ENCODE measurements around the gene ACSL6. TPM values are rescaled to one million over a fixed set of nuclear protein-coding genes. Genes with fewer than 3 reads are reported as not detected.

Gene ACSL6
- 0.05 to 0.22 TPM (median 0.07 TPM) in 5 replicates for total RNA-seq (2022; extraction: Qiagen RNA extraction)

DNA sequence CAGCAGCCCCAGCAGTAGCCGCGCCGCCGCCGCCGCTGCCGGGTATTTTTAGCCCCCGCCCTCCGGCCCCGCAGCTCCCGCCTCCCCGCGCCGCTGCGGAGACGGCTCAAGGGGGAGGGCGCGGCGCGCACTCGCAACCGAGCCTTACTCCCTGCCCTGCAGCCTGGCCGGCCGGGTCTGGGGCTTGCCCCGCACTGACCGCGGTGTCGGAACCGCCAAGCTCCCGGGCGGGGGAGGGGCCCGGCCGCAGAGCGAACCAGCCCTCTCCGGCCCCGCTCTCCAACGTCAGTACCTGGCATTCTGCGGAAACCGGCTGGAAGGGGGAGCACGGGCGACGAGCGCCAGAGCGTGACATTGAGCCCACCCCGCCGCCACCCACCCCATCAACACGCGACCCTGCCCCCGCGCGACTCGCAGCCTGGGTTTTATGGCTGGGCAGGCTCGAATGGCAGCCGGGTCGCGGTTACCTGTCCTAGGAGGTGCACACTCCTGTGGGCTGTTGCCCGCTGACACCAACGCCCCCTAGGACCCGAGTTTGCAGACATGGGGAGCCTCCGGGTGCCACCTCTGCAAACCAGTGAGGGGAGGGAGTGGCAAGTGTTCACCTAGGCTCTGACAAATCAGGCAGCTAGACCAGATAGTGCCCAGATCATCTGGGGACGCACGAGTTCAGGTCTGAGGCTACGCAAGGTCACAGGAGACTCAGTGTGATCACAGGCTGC lies at the start of gene ACSL6:
Gene ACSL6 (minus strand): TSS at position 37 of the 722 bp plus-strand sequence. CDS start 105 bp downstream, outside the sequence.

GRCh38 chr5:132060501-132061161 lies 49.2 kb upstream of the ACSL6 start, which contains the start of gene IL3:
Gene IL3, plus strand, starts transcription at chr5:132060655. Its CDS starts 52 bp downstream, at chr5:132060707.

DNA sequence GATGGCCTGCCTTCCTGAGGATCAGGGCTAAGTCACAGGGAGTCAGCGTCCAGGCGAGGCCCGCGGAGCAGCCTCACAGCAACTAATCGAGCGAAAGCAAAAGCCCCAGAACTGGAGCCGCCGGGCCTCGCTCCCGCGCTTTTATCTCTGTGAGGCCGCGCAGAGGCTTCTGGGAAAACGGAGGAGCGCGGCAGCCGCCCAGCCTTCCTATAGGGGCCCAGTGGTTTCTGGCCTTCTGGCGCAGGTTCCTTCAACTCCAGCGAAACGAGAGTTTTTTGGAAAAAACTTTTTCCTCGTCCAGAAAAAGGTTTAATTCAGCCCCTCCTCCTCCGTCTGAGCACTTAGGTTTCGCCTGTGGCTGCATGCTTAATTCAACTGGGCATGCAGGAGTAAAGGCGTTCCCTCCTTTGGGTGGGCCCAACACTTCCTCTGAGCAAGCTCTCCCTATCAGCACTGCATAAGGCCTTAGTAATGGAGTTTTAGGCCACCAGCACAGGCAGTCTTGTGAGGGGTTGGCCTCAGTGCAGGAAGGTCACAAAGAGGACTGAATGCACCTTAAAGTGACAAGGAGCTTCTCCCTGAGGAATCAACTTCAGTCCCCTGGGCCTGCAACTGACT lies 65.8 kb downstream of the ACSL6 start, which contains the start of gene MEIKIN:
Gene MEIKIN (minus strand): TSS at position 113 of the 618 bp plus-strand sequence. CDS start 158 bp downstream, outside the sequence.

Other genes with a start within 250 kb of the ACSL6 start
- 10.9 to 13.9 TPM (median 11.7 TPM) in 5 replicates for gene FNIP1, start 214.6 kb downstream of the ACSL6 start, total RNA-seq (2022; extraction: Qiagen RNA extraction)
- gene MEIKIN, start 66.0 kb downstream of the ACSL6 start, total RNA-seq (2022; extraction: Qiagen RNA extraction) = not detected in 5 replicates
- not detected in 5 replicates for gene IL3, start 49.0 kb upstream of the ACSL6 start, total RNA-seq (2022; extraction: Qiagen RNA extraction)
- gene CSF2, start 62.1 kb upstream of the ACSL6 start, total RNA-seq (2022; extraction: Qiagen RNA extraction) = 0.14 to 0.38 TPM (median 0.21 TPM) in 4 of 5 replicates, not detected in the other
- gene P4HA2, start 216.2 kb upstream of the ACSL6 start, total RNA-seq (2022; extraction: Qiagen RNA extraction) = 46.6 to 60.7 TPM (median 53.1 TPM) in 5 replicates
- gene PDLIM4, start 246.0 kb upstream of the ACSL6 start, total RNA-seq (2022; extraction: Qiagen RNA extraction) = 0.13 to 1.3 TPM (median 0.58 TPM) in 5 replicates

All from A549 treated with Hydrocortisone at 1 μM for 4 hours (cell line).